OCI-LY7 (cell line): ENCODE measurements around the gene SULF2.
"Not testable (repeated sequence)": the region's sequence is repeated elsewhere in the genome, so short reads cannot be mapped to it uniquely, and the experiment has no call there.

Source experiments
- CTCF ChIP-seq: fragments of 200-600 bp; sonication (generic); conservative IDR thresholded peaks from 2 replicates; pipeline ENCODE4 v1.5.1; 2014; ENCODE audit warnings: mild to moderate bottlenecking, antibody characterized with exemption, low read length, moderate library complexity, mixed read lengths
- EZH2phosphoT487 ChIP-seq: fragments of 200-600 bp; sonication (generic); IDR thresholded peaks from 2 replicates; pipeline ENCODE4 v1.6.1; 2018; ENCODE audit warnings: low read depth, borderline replicate concordance, mild to moderate bottlenecking, mixed run types, antibody characterized with exemption, low read length, moderate library complexity, mixed read lengths

GRCh38 chr20:47804972-47805371, 19.7 kb upstream of the SULF2 start:
- not testable (repeated sequence) for TF ChIP-seq CTCF, EZH2phosphoT487
